ENCODE measurements around the gene GART.
"Not testable (repeated sequence)": the region's sequence is repeated elsewhere in the genome, so short reads cannot be mapped to it uniquely, and the experiment has no call there.

Gene GART

DNA sequence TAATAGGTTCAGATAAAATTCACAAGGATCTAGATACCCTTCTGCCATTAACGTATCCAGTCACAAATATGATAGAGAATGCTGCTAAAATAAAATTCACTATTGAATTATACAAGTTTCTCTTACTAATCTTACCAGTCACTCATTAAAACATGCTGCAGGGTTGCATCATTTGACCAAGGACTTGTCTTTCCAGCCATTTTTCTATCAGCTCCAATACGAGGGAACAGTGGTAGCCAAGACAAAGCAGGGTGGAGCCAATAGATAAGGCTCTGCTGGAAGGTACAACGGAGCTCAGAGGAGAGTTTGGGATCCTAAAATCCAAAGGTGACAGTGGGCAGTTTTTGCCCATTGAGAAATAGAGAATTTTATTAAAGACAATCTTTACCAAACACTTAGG lies 42.5 kb upstream of the GART start:
- Histone ChIP-seq H3K9me3 (no peaks in the 10 kb centered on the region), H3K27me3 (no peaks in the 10 kb centered on the region), H3K27ac (no peak overlapping the region), H3K4me3 (no peak overlapping the region), H3K4me1 (peaks cover 0 to 11% (median 7%) of the 10 kb centered on the region in 4 donors), H3K36me3 (no peaks in the 10 kb centered on the region)
- intact Hi-C loops (cut with DNase I; ENCODE audit: low total_unique reads): no loop called here
- DNase-seq: no peak
- TF ChIP-seq, protein P1, sequence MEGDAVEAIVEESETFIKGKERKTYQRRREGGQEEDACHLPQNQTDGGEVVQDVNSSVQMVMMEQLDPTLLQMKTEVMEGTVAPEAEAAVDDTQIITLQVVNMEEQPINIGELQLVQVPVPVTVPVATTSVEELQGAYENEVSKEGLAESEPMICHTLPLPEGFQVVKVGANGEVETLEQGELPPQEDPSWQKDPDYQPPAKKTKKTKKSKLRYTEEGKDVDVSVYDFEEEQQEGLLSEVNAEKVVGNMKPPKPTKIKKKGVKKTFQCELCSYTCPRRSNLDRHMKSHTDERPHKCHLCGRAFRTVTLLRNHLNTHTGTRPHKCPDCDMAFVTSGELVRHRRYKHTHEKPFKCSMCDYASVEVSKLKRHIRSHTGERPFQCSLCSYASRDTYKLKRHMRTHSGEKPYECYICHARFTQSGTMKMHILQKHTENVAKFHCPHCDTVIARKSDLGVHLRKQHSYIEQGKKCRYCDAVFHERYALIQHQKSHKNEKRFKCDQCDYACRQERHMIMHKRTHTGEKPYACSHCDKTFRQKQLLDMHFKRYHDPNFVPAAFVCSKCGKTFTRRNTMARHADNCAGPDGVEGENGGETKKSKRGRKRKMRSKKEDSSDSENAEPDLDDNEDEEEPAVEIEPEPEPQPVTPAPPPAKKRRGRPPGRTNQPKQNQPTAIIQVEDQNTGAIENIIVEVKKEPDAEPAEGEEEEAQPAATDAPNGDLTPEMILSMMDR (IDR thresholded peaks at IDR 0.05): no peak

DNA sequence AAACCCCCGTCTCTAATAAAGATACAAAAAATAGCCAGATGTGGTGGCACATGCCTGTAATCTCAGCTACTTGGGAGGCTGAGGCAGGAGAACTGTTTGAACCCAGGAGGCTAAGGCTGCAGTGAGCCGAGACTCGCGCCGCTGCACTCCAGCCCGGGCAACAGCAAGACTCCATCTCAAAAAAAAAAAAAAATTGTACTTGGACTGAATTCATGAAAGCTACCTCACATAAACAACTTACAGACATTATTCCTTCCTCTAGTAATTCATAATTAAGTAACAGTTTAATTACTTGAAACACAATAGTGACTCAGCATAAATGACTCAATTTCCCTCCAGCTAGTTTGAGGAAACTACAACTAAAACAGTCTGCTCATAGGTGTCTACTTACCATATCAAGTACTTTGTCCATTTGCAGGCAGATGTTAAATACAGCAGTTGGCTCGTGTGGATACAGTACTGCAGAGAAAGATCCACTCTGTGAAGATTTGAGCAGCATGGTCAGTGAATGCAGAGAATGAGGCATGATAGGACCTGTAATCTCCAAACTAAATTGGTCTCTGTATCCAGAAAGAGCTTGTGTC lies 37.1 kb upstream of the GART start:
- H3K36me3 ChIP-seq: peaks cover 29 to 38% (median 32%) of the 10 kb centered on the region in 3 donors
- H3K4me3 ChIP-seq: no peak overlapping the region
- peaks cover 0 to 3% (median 0%) of the 10 kb centered on the region in 4 donors for H3K4me1 ChIP-seq
- no peaks in the 10 kb centered on the region for H3K9me3 ChIP-seq
- intact Hi-C loops (cut with DNase I; ENCODE audit: low total_unique reads): no loop called here
- TF ChIP-seq, protein P1 (IDR thresholded peaks at IDR 0.05): no peak
- no peaks in the 10 kb centered on the region for H3K27me3 ChIP-seq
- DNase-seq: no peak
- peak overlapping the region in 1 of 2 donors; percentile 4 for H3K27ac ChIP-seq

DNA sequence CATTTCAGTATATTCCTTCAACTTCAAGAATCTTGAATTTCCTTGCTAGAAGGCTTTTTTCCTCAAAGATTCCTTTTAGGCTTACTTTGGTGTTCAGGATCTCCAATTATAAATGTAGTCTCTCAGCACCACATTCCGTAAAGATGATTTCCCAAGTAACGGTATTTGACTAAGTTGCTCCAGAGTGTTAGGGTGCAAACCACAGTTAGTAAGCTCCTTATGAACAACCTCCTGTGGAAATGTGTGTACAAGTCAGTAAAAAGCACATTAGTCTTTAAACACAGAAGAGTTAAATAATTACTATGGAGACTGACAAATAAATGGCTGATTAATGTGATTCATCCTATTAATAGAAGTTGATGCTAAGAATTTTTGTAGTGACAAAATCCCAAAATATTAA lies 36.3 kb upstream of the GART start:
- Histone ChIP-seq H3K4me1 (peaks cover 0 to 3% (median 0%) of the 10 kb centered on the region in 4 donors), H3K4me3 (no peak overlapping the region), H3K9me3 (no peaks in the 10 kb centered on the region), H3K36me3 (peaks cover 37 to 45% (median 39%) of the 10 kb centered on the region in 3 donors), H3K27ac (no peak overlapping the region), H3K27me3 (no peaks in the 10 kb centered on the region)
- DNase-seq: no peak
- TF ChIP-seq, protein P1 (IDR thresholded peaks at IDR 0.05): no peak
- intact Hi-C loops (cut with DNase I; ENCODE audit: low total_unique reads): no loop called here

DNA sequence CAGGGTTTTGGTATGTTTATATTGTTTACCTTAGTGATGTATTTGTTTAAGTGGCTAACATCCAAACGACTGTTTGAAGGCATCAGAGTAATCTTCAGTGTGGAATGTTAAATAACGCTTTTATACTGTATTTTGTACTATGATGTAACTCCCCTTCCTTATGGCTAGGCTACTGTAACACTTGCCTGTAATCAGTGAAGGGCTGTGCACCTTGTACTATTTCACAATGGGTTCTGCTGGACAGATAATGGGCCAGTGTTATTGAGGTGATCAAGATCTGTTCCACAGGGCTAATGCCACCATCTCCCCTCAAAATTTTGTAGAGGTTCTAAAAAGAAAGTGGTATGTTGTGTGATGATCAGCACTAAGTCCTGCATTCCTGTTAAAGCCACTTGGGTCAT lies 34.8 kb upstream of the GART start:
- Histone ChIP-seq H3K36me3 (peaks cover 51 to 53% (median 51%) of the 10 kb centered on the region in 3 donors), H3K4me1 (peaks cover 0 to 14% (median 0%) of the 10 kb centered on the region in 4 donors)
- H3K27me3 ChIP-seq; H3K9me3 ChIP-seq; intact Hi-C loops (cut with DNase I; ENCODE audit: low total_unique reads); DNase-seq; H3K27ac ChIP-seq; H3K4me3 ChIP-seq: not testable (repeated sequence)

- intact Hi-C loops (cut with DNase I; ENCODE audit: low total_unique reads): no loop called here
- no peak for DNase-seq
Observed at GRCh38 chr21:33572350-33572749, 30.4 kb upstream of the GART start.

DNA sequence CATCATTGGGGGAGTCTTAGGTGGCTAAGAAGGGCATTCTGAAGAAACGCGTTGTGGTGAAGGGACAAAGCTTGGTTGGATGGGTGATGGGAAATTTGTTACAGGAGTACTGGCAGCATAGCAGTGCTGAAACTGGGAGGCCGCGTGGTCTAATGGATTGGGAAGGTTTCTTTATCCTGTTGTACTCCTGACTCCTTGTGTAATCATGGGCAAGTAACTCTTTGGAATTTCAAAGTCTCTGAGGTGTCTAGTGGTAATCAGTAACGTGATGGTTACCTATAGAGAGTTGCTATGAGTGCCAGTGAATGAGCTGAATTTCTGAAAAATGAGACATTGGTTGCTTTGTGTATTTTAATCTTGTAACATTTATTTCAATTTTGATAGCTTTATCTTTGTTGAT lies 28.1 kb upstream of the GART start:
- H3K4me1 ChIP-seq: peaks cover 0 to 12% (median 0%) of the 10 kb centered on the region in 4 donors
- H3K9me3 ChIP-seq: no peaks in the 10 kb centered on the region
- no peak overlapping the region for H3K4me3 ChIP-seq
- peaks cover 59 to 76% (median 68%) of the 10 kb centered on the region in 3 donors for H3K36me3 ChIP-seq
- no peak overlapping the region for H3K27ac ChIP-seq
- intact Hi-C loops (cut with DNase I; ENCODE audit: low total_unique reads): no loop called here
- TF ChIP-seq, protein P1 (IDR thresholded peaks at IDR 0.05): no peak
- H3K27me3 ChIP-seq: no peaks in the 10 kb centered on the region
- no peak for DNase-seq

More at GRCh38 chr21:33572350-33572749, 30.4 kb upstream of the GART start:
- H3K36me3 ChIP-seq: peaks cover 80 to 92% (median 84%) of the 10 kb centered on the region in 3 donors
- peak overlapping the region in 1 of 2 donors; percentile 44 for H3K27ac ChIP-seq
- no peak overlapping the region for H3K4me3 ChIP-seq
- no peaks in the 10 kb centered on the region for H3K27me3 ChIP-seq
- TF ChIP-seq, protein P1 (IDR thresholded peaks at IDR 0.05): no peak
- H3K4me1 ChIP-seq: peaks cover 0 to 12% (median 0%) of the 10 kb centered on the region in 4 donors
- no peaks in the 10 kb centered on the region for H3K9me3 ChIP-seq
